Upper lobe of right lung (tissue), 1 donor: ENCODE data around the gene HCRT. TPM values are rescaled to one million over a fixed set of nuclear protein-coding genes. Genes with fewer than 3 reads are reported as not detected.

Experiments
- ATAC-seq: fragments of 200-7000 bp; cut with Tn5 transposase; one replicate; pipeline ENCODE4 v1.9.1; 2020; ENCODE audit warnings: mild to moderate bottlenecking, moderate library complexity
- DNase-seq: peaks from one replicate; pipeline ENCODE4 v3.0.0-alpha.2; 2020
- H3K27ac ChIP-seq: fragments of 200-600 bp; one replicate; pipeline ENCODE4 v1.8.0; 2022
- H3K27me3 ChIP-seq: fragments of 200-600 bp; one replicate; pipeline ENCODE4 v1.8.0; 2022; ENCODE audit warnings: mild to moderate bottlenecking
- H3K36me3 ChIP-seq: fragments of 200-600 bp; one replicate; pipeline ENCODE4 v1.8.0; 2022
- H3K4me1 ChIP-seq: fragments of 200-600 bp; one replicate; pipeline ENCODE4 v1.8.0; 2022
- H3K4me3 ChIP-seq: fragments of 200-600 bp; one replicate; pipeline ENCODE4 v1.8.0; 2022; ENCODE audit warnings: mild to moderate bottlenecking
- H3K9me3 ChIP-seq: fragments of 200-600 bp; one replicate; pipeline ENCODE4 v1.8.0; 2022
- intact Hi-C: fragments of 100-400 bp; cut with DNase I; formaldehyde crosslinking; loops from one replicate; pipeline ENCODE4 v1.11.0; 2022
- total RNA-seq: library from RNA; stranded (reverse); fragmentation: NEBNext Ultra II Directional; extraction: Animal tissue kit (Norgen Biotek cat#: 25700); gene quantifications from one replicate; pipeline ENCODE4 v1.2.1, GENCODE V29; 2021
- TF ChIP-seq, protein P1 (sequence below): fragments of 200-600 bp; IDR thresholded peaks from one replicate; pipeline ENCODE4 v1.8.0; 2022; ENCODE audit warnings: antibody characterized with exemption
- donor health status: DM: no; HTN: yes; CAD: no; lungs with severe emphysema.

Gene HCRT
- total RNA-seq, 1 donor from 2014 or later, result not detected

DNA sequence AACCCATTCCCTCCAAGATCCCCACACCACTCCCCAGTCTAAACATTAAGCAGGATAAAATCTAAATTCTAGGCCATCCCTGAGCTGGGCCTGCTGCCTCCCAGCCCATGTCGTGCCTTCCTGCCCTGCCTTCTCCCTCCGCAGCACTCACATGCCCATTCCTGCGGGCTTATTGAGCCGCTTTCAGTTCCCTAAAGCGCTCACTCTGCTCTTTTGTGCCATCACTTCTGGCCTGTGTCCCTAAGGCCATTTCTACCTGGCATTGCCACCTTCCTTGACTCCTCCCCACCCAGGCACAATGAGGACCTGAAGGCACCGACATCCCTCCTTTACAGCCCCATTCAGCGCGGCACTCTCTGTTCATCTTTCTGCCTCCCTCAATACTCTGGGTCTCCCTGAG lies 17.4 kb downstream of the HCRT start:
- Histone ChIP-seq H3K4me3 (no peak overlapping the region), H3K9me3 (no peaks in the 10 kb centered on the region), H3K4me1 (no peaks in the 10 kb centered on the region), H3K27me3 (no peaks in the 10 kb centered on the region), H3K27ac (no peak overlapping the region), H3K36me3 (no peaks in the 10 kb centered on the region)
- no peak for DNase-seq
- TF ChIP-seq, protein P1, sequence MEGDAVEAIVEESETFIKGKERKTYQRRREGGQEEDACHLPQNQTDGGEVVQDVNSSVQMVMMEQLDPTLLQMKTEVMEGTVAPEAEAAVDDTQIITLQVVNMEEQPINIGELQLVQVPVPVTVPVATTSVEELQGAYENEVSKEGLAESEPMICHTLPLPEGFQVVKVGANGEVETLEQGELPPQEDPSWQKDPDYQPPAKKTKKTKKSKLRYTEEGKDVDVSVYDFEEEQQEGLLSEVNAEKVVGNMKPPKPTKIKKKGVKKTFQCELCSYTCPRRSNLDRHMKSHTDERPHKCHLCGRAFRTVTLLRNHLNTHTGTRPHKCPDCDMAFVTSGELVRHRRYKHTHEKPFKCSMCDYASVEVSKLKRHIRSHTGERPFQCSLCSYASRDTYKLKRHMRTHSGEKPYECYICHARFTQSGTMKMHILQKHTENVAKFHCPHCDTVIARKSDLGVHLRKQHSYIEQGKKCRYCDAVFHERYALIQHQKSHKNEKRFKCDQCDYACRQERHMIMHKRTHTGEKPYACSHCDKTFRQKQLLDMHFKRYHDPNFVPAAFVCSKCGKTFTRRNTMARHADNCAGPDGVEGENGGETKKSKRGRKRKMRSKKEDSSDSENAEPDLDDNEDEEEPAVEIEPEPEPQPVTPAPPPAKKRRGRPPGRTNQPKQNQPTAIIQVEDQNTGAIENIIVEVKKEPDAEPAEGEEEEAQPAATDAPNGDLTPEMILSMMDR, result no peak
- ATAC-seq, result peak; percentile 49
- intact Hi-C loops, result no loop called here

DNA sequence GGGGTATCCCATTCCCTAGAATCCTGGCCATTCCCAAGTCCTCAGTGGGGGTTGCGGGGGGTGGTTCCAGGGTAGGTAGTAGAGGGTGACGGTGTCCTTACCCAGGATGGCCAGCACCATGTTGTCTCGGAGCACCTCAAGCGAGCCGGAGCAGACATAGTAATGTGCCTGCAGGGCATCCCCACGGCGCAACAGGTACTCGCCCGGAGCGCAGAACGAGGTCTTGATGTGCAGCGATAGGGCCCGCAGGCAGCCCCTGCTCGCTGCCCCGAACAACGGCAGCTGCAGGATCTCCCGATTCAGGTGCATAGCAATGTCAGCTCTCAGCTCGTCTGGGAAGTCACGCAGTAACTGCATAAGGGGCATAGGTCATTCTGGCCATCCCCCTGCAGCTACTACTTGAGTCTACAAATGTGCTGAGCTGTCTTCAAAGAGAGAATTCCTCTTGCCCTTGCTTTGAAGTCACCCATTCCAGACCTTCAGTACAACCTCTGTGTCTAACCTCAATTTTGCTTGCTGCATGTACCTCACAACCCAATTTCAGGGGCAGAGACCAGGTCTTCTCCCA lies 19.0 kb downstream of the HCRT start:
- intact Hi-C loops, result no loop called here
- Histone ChIP-seq H3K9me3 (no peaks in the 10 kb centered on the region), H3K4me1 (no peaks in the 10 kb centered on the region), H3K27me3 (no peaks in the 10 kb centered on the region), H3K4me3 (no peak overlapping the region), H3K27ac (no peak overlapping the region), H3K36me3 (no peaks in the 10 kb centered on the region)
- DNase-seq, result no peak
- no peak for ATAC-seq
- TF ChIP-seq, protein P1, result no peak

DNA sequence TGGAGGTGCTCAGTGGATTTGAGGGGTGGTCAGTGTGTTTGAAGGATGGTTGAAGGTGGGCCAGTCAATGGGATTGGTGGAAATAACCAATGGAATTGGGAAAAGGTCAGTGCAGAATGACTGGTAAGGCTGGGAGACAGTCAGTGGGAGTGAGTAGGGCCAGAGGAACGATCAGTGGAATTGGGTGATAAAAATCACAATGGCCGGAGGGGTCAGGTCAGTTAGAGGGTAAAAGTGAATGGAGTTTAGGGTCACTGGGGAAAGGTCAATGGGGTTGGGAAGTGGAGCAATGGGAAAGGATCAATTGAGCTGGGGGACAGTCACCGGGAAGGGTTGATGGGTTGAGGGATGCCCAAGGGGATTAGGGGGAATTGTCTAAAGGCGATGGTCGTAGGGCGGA lies 19.5 kb downstream of the HCRT start:
- intact Hi-C loops, result no loop called here
- Histone ChIP-seq H3K27me3 (no peaks in the 10 kb centered on the region), H3K36me3 (no peaks in the 10 kb centered on the region), H3K4me3 (no peak overlapping the region), H3K9me3 (no peaks in the 10 kb centered on the region), H3K27ac (no peak overlapping the region), H3K4me1 (no peaks in the 10 kb centered on the region)
- DNase-seq (no peak), ATAC-seq (no peak)
- TF ChIP-seq, protein P1, result no peak

DNA sequence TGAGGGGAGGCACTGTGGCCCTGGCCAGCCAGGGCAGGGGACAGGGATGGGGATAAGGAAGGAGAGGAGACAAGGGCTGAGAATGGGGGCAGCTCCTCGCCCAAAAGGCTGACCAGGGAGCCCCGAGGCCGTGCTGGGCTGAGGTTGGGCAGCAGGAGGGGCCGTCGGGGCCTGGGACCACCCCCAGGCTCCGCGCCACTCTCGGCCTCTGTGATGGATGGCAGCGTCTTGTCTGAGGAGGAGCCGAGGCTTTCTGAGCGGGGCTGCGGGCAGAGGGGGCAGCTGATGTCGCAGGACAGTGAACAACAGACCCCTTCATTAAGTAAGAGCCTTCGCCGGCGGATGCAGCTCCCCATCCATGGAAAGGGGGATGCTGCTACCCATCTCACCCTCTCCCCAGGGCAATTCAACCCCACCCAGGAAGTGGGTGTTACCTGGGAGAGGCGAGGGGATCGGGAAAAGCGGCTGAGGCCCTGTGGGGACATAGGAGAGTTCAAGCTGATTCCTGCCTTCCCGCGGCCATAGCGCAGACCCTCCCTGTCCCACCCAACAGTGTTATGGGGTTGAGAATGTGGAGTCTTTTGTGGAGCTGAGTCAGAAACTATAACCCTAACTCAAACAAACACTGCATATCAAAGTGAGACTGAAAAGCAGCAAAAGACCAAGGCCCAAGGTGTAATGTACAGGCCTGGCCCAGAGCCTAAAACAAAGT lies 21.4 kb downstream of the HCRT start:
- Histone ChIP-seq H3K36me3 (no peaks in the 10 kb centered on the region), H3K9me3 (no peaks in the 10 kb centered on the region), H3K27ac (no peak overlapping the region), H3K4me3 (no peak overlapping the region), H3K27me3 (no peaks in the 10 kb centered on the region), H3K4me1 (no peaks in the 10 kb centered on the region)
- DNase-seq (no peak), ATAC-seq (no peak)
- TF ChIP-seq, protein P1, result no peak
- intact Hi-C loops, result no loop called here

DNA sequence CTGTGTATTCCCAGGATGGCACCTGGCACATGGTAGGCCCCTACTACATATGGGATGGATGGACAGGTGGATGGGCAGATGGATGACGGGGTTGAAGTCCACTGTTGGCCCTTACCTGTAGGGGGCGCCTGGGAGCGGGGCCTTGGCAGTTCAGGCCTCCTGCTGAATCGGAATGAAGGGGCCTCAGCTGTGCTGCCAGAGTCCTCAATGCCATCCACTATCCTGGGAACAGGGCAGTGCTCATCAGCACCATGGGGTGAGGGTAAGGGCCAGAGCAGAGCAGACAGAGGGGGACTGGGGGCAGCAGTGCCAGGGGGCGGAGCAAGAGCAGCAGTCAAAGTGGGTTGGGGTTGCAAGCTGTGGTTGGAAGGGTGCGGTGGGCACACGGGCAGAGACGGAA lies 22.1 kb downstream of the HCRT start:
- Histone ChIP-seq H3K27ac (no peak overlapping the region), H3K4me3 (no peak overlapping the region), H3K9me3 (no peaks in the 10 kb centered on the region), H3K36me3 (no peaks in the 10 kb centered on the region), H3K27me3 (no peaks in the 10 kb centered on the region), H3K4me1 (no peaks in the 10 kb centered on the region)
- TF ChIP-seq, protein P1, result peak; percentile 41
- intact Hi-C loops, result no loop called here
- DNase-seq, result no peak
- ATAC-seq, result peak; percentile 33
